GM03348 (cell line): ENCODE measurements around the gene PEX5L.

Experiments
- DNase-seq: peaks from one replicate; pipeline ENCODE4 v3.0.0; 2012; ENCODE audit warnings: low spot score

The PEX5L gene

DNA sequence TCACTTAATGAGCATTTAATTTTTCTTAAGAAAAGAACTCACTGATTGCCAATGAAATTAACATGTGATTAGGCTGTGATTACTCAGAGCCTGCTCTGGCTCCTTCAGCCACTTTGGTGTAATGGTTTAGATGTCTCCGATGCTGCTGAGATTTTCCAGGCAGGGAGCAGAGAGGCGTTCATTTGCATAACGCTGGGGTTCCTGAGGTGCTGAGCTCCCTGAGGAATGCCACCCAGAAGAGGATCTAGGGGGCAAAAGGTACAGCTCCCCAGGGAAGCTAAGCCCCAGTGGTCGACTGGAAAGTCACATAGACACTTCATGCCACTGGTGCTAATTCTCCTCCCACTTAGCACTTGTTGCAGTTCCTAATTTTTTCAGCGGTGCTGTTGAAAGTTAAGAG is 264.4 kb downstream of the PEX5L start:
- no peak for DNase-seq

DNA sequence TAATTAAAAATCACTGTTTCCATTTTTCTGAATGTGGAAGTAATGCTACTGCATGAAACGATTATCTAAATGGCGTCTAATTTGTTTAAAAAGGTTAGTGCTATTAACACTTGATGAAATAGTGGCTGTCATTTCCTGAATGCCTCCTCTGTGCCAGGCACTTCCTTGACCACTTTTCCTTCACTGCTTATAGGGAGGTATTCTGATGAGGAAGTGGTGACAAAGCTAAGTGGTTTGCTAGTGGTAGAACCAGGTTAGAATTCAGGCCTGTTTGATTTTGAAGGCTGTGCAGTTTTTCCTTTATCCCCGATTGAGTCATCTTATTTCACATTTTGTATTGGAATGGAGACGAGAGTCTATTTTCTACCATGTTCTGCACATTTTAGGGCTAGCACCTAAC is 264.9 kb downstream of the PEX5L start:
- no peak for DNase-seq

DNA sequence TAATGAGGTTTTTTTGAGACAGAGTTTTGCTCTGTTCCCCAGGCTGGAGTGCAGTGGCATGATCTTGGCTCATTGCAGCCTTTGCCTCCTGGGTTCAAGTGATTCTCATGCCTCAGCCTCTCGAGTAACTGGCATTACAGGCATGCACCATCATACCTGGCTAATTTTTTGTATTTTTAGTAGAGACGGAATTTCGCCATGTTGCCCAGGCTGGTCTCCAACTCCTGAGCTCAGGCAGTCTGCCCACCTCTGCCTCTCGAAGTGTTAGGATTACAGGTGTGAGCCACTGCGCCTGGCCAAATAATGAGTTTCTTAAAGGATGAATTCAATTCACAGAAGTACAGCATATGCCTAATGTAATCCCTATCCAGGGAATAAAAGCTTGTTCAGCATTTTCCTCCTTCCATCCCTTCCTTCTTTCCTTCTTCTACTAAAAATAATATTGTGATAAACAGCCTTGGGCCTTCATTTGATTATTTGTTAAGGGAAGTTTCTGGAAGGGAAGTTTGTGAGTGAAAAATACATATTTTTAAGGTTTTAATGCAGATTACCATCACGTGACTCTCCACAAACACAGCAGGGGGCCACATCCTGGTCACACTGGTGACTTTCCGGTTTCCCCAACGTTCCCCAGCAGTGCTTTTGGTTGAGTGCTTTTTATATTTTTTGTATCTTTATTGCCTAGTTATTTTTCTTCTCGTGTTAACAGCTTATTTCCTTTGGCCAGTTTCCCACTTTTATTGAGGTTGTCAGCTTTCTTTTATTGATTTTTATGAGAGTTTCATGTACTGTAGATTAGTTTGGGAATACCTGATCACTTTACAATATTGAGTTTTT is 267.1 kb downstream of the PEX5L start:
- DNase-seq = no peak

DNA sequence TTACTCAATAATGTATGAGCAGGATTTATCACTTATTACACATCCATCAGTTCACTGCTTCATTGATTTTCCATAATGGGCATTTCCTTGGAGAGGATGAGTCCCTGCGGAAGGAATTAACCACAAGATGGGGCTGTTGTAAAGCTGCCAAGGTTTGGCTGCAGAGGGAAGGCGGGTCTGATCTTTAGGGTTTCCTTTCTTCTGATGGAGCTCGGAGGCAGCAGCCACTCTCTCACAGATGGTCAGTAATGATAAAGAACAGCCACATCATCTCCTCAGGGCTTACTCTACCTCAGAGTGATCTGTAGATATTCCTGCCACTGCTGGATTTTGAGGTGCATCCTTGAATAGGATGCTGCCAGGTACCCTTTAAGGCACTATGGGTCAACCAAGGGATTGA is 268.7 kb downstream of the PEX5L start:
- DNase-seq = peak; percentile 86

DNA sequence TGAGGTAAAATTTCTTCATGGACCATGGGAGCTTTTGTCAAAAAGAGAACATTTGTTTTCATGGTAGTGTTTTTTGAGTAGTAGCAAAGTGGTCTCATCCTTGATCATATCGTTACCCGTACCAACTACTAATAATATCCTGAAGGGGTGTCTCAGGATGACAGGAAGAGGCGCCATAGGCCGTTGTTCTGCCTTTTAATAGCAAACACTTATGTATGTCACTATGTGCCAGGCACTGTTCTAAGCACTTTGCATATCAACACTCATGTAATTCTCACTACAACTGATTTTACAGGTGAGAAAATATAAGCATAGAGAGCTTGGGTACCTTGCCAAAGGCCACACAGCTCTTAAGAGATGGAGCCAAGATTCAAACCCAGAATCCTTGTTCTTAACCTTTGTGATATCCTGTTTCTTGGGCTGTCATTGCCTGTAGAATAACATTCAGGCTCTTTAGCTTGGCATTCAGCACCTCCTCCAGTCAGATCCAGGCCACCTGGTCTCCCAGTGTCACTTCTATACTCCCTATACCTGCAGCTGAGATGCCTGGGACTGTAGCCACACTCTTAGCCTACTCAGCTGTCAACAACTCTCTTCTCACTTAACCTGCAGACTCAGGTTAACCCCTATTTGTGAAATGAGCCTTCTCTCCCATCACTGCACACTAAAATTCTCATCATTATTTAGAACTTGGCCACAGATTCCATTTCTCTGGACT is 270.2 kb downstream of the PEX5L start:
- no peak for DNase-seq

DNA sequence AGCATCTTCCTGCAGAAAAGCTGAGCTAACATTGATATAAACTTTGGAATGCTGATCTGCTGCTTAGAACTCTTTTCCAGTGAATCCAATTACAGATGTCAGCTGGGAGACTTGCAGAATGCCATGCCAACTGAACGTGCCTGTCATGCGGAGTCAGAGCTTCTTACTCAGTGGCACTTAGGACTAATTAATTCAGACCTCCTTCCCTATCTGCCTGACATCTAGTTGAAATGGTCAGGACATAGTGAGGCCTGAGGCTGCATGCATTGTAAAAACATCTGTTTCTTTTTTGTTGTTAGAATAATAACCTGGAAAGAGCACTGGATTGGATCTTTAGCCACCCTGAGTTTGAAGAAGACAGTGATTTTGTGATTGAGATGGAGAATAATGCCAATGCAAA is 271.3 kb downstream of the PEX5L start:
- DNase-seq = peak; percentile 18

DNA sequence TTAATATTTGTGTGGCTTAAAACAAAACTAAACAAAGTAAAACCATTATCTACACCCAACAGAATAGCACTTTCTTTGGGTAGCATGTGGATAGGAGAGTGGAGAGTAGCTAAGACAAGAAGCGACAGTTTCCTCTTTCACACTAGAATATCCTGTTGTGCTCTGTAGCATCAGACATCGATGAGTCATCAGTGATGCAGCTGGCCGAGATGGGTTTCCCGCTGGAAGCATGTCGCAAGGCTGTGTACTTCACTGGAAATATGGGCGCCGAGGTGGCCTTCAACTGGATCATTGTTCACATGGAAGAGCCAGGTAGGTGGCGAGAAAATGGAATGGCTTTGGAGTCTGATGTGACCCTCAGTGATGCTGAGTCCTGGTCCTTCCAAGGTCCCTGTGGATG is 275.8 kb downstream of the PEX5L start:
- DNase-seq = peak; percentile 11

DNA sequence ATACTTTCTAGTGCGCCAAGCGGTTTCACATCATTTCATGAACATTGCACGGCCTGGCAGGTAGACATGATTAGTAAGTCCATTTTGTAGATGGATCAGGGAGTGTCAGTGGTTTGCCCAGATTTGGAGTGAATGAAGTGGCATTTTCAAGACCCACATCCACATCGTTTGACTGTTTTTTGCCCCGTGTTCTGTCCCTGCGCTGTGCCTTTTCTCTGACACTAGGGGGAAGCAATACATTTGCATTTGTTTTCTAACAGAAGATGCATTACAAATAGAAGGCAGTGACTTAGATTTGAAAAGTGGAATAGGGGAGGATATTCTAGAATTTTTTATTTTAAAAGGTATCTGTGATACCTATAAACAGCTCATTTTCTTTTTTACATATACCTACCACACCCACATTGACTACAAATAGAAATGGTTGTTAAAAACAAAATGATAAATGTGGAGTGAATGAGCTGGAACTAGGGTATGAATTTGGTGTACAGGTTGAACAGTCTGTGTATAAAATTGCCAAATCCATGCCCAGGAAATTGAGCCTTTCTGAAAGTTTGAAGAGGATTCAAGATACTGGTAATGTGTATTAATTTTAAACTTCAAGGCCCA is 285.9 kb downstream of the PEX5L start:
- DNase-seq = peak; percentile 38

DNA sequence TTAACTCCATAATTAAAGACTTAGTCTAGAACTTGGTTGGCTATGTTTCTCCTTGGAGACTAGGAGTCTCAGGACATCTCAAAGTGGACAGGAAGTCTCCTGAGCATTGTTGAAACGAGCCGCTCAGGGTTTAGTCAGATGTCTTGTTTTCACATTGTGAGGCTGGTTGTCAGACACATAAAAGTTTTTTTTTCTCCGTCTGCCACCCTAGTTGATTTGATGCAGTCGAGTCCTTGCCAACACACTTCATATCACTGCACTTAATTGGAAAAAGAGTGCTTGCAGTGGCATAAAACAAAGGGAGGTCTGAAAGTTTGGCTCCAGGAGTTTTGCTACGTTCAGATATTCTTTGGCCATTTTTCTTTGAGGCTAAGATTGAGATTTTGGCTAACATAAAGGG is 291.0 kb downstream of the PEX5L start:
- no peak for DNase-seq

DNA sequence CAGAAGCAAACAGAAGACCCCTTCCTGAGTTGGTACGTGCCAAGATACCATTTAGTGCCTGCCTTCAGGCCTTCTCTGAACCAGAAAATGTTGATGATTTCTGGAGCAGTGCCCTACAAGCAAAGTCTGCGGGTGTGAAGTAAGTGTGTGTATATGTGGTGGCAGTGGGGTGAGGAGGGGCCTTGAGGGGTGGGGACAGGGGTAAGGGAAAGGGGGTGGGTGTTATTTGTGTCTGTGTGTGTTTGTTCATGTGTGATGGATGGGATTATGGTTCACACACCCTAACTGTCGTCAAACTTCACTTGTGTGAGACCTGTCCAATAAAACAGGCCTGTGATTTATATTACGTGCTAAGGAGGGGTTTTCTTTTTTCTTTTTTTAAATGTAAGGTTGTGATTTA is 291.7 kb downstream of the PEX5L start:
- no peak for DNase-seq
